Measurements from ENCODE around the gene PRMT7.
"Not testable (repeated sequence)": the region's sequence is repeated elsewhere in the genome, so short reads cannot be mapped to it uniquely, and the experiment has no call there.

Gene PRMT7

DNA sequence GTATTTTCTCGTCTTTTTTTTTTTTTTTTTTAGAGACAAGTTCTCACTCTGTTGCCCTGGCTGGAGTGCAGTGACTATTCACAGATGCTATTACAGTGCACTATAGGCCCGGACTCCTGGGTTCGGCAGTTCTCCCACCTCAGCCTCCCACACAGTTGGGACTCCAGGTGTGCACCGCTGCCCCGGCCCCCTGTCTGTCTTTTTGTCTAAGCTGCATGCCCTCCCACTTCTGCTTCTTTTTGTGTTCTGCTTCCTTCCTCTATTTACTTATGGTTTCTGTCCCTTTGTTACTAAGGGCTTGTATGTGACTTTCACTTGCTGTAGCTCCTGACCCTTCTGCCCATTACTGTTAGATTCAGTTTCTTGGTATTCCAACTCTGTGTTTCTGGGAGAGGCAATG is 26.0 kb upstream of the PRMT7 start:
- DNase-seq, result peak; percentile 28

DNA sequence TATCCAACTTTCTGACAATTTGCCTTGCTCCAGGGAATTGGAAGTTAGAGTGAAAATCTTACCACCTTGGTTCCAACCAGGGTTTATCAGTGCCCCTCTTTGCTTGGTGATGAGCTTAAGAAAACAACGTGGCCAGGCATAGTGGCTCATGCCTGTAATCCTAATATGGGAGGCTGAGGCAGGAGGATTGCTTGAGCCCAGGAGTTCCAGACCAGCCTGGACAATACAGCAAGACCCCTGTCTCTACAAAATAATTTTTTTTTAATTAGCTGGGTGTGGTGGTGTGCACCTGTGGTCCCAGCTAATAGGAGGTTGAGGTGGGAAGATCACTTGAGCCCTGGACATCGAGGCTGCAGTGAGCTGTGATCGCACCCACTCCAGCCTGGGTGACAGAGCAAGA is 25.1 kb upstream of the PRMT7 start:
- DNase-seq, result no peak

- DNase-seq, result no peak
These were observed 24.4 kb upstream of the PRMT7 start for GRCh38 chr16:68286153-68287074.

DNA sequence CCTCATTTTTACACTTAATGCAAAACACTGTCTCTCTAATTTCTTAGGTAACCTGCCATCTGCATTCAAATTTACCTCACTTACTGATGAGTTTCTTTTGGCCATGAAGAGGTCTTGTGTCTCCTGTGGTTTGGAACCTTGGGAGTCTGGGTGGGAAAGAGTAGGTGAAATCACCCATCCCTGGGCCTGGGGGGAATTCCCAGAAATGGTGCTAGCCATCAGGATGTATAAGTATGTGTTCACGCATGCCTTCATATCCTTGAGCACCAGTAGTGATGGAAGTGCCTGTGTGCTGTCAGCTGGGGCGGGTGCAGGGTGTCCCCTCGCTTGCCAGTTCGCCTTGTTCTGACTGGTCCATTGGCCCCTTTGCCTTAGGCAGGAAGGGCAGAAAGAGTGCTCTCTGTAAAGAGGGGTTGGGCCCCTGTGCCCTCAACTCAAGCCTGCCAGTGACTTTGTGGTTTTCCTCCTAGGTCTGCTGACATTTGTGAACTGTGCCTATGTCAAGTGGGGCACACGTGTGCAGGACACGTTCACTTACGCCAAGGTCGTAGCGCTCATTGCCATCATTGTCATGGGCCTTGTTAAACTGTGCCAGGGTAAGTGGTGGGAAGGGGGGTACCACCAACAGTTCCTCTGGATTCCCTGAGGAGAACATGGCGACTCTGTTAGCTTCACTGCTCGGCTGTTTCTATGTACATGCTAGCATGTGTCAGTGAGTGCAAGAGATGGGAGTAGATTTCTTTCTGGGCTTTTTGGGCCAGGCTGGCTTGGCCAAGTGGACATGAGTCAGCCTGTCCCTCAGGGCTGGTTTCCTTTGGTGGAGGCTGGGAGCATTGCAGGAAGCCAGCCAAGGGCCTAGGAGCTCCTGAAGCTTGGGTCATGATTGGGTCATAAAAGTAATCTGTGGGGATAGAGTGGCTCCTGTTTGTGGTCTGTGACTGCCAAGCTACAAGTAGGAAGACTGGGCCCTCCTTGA is 23.3 kb upstream of the PRMT7 start:
- no peak for DNase-seq

DNA sequence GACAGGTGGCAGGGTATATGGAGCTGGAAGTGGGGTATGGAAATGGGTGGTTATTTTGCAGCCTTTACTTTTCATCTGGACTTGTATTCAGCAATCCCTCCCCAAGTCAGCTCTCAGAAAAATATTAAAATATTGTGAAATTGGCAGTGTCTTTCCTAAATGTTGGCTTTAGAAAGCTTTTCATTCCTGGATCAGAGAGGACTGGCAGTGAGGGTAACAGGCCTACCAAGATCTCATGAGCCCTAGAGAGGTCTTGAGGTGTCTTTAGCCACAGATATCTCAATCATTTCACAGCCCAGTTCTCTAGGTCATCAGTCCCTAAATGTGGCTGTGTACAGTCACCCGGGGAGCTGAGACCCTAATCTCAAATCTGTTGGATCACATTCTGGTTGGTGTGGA is 22.6 kb upstream of the PRMT7 start:
- DNase-seq, result no peak

- DNase-seq, result not testable (repeated sequence)
These were observed 22.0 kb upstream of the PRMT7 start for GRCh38 chr16:68288796-68289195.

GRCh38 chr16:68289202-68289601 is 21.6 kb upstream of the PRMT7 start:
- no peak for DNase-seq

- no peak for DNase-seq
These were observed 21.0 kb upstream of the PRMT7 start for GRCh38 chr16:68289621-68290329.

GRCh38 chr16:68290450-68290849 is 20.4 kb upstream of the PRMT7 start:
- no peak for DNase-seq

- no peak for DNase-seq
These were observed 19.6 kb upstream of the PRMT7 start for GRCh38 chr16:68291227-68291626.

DNA sequence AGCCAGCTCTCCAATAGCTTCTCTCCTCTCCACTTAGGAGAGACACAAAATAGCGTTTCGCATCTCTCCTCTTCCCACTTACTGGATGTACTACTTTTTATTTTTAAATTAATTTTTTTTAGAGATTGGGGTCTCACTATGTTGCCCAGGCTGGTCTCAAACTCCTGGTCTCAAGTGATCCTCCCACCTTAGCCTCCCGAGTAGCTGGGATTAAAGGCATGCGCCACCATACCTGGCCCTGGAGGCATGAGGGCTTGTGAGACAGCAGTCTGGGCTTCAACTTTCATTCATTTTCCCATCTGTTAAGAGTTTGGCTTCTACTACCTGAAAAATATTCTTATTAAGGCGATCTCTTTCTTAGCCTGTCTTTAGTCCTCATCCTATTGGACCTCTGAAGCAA is 18.4 kb upstream of the PRMT7 start:
- no peak for DNase-seq

DNA sequence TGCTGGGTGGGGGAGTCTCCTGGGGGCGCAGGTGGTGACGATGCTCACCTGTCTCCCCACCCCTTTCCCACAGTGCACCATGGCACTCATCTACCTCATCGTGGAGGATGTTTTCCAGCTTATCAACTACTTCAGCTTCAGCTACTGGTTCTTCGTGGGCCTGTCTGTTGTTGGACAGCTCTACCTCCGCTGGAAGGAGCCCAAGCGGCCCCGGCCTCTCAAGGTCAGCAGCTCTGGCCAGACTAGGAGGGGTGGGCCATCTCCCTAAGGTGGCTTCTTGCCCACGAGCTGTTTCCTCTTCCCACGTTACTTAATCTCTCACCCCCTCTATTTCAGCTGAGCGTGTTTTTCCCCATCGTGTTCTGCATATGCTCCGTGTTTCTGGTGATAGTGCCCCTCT is 14.5 kb upstream of the PRMT7 start:
- DNase-seq, result no peak

GRCh38 chr16:68296693-68297092 is 14.1 kb upstream of the PRMT7 start:
- DNase-seq, result no peak

DNA sequence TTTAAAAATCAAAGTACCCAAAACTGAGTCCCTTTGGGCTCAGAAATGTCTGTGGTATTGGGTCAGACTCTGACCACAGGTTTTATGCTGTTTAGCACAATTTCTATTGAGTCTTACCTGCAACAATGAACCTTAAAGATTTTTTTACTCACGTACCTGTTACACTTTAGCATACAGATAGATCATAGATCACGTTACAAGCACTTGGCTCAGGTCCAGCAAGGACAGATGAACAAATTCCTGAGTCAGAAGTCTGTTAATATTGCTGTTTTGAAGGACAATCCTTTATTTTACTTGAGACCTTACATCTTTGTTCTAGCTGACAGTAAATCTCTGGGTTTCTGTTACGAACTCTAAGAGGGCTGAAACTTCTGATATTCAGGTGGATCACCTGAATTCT is 12.9 kb upstream of the PRMT7 start:
- DNase-seq, result no peak

- DNase-seq, result no peak
These were observed 12.5 kb upstream of the PRMT7 start for GRCh38 chr16:68298312-68298711.

DNA sequence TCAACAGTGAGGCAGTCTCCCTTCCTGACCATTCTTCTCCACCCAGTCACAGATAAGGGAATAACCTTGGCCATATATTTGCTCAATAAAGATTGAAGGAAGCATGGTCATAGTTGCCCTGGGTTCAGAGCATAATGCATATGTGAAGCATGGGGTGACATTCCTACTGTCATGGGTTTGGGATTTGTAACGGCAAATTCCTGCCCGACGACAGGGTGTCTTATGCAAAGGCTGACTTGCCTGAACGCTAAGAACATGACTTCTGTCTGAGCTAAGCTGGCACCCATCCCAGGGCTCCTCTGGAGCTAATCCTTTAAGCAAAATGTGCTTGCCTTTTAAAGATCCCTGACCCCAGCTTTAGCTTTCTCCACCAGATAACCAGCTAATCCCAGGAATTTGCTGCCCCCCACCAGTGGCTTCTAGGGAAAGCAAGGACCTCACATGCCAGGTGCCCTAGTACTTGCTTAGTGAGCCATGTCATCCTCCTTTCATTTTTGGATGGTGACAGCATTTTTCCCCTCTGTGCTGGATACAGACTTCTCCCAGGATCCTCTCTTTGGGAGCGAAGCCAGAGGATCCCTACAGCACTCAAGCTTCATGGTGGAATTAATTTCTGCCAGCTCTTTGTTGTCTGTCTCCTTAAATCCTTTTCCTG is 11.8 kb upstream of the PRMT7 start:
- DNase-seq, result no peak

DNA sequence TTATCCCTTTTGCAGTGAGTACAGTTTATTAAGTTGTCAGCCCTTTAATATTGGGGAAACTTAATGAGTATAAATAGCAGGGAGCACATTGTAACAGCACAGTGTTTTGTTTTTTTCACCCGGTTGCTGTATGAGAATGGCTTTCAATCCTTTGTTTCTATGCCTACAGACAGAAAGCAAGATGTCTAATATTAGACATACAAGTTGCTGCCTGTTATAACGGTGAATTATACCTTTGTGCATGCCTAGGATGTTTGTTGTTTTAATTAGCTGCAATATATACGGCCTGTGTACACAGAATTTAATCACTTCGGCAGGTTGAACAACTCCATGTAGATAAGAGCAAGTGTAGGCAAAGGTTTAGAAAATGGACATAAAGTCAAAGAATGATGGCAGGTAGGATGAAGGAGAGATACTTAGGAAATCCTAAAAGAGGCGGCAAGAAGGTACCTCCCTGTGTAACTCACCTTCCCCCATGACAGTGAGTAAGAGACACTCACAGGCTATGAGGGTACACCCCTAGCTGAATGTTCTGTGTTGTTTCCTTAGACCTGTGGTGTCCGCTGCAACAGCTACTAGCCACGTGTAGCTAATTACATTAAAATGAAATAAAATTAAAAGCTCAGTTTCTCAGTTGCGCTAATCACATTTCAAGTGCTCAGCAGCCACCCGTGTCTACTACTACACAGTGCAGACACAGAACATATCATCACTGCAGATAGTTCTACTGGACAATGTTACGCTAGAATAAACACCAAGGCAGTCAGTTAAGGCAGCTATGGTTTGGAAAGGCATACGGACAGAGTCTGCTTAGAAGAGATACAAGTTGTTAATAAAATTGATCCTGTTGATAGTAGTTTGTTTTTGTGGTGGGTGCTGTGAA is 11.0 kb upstream of the PRMT7 start:
- no peak for DNase-seq

DNA sequence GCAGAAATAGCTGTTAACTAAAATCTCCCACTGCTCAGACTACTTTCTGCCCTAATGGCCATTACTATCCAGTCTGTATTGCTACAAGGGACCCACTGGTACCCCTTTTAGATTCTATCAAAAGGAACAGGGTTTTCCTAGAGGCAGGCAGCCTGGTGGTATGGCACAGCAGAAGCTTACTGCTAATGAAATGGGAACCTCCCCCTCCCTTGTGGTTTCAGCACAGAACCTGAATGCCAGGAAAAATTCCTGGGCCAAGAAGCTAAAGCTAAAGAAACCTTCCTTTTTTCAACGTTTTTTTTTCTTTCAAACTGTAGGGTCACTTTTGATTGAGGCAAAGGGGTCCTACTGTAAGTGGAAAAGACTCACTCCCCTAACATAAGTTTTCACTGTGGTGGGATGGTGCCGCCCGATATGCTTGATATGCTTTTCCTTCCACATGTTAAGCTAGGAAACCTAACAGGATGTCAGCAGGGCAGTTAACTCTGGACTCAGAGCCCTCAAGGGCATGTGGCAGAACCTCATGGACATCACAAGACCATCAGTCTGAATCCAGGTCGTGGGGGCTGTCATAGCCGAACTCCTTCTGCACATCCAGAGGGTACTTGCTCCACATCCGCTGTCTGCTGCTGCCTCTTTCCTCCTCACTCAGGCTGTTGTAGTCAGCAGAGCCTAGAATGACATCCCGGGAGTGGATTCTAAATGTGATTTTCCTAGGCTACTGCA is 9.9 kb upstream of the PRMT7 start:
- no peak for DNase-seq

- DNase-seq, result no peak
These were observed 4.2 kb upstream of the PRMT7 start for GRCh38 chr16:68306633-68307032.

DNA sequence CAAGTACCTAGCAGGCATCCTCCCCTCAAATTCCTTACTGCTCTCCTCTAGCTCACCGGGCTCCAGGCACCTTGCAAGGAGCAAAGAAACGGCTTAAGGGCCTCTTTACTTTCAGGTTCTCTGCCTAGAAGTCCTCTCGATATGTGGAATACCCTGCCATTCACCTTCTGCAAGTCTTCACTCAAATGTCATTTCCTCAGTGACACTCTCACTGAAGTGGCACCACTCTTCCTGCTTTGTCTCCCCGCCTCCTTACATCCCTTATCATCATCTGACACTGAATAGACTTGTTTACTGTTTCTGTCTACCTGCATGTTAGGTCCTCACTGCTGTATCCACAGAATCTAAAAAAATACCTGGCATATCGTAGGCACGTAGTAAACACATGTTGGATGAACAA is 1.0 kb upstream of the PRMT7 start:
- DNase-seq, result no peak

- DNase-seq, result no peak
These were observed 414 bp upstream of the PRMT7 start for GRCh38 chr16:68310437-68310773.

Data from SIG-M5 (cell line).